Stimulated activated CD4-positive, alpha-beta T cell treated with anti-CD3 and anti-CD28 coated beads, Interleukin-4, amount 100 ng/mL, for 48 hours (primary cell): ENCODE results near the gene CALHM6.
"Not testable (repeated sequence)": the region's sequence is repeated elsewhere in the genome, so short reads cannot be mapped to it uniquely, and the experiment has no call there.

Experiments
- DNase-seq, 2 donors: peaks; one replicate each; pipeline ENCODE4 v3.0.0-alpha.2; 2020; ENCODE audit warnings: low read depth in 2 of 2

CALHM6 gene

DNA sequence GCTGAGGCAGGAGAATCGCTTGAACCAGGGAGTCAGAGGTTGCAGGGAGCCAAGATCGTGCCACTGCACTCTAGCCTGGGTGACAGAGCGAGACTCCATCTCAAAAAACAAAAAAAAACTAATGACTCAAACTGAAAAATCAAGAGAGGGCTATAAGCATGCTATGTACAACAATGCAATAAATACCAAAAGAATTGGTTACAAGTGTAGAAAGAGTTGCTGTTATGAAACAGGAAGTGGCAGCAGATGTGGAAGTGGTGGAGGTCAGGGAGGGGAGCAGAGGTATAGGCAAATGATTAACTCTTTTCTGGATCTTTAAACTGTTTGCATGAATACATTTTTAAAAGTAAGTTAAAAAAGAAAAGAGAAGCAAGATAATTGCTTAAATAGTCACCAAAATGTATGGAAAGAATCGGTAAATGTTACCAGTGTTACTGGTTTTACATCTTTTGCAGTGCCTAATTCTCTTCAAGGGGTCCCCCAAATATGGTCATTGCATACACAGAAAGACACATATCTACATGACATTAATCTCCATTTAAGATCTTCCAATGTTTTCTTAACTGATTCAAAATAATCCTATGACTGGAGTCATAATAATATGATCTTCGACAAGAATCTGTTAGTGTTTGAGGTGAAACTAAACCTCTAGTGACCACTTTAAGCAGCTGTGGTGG is 15.0 kb downstream of the CALHM6 start:
- no peak for DNase-seq

DNA sequence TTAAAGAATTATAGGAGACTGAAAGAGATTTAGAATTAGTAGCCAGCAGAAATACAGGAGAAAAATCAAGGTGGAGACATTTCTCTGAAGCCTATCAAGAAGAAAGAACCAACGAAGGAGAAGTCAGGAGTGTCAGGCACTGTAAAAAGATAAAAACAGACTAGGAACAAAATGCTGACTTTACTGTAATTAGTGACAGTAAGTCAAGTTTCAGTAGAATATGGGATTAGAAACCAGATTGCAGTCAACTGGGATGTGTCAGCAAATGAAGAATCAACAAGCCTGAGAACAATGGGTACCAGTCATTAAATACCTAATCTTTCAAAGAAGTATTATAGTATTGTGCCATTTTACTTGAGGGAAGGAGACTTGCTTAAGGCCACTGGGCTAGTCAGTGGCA is 21.6 kb downstream of the CALHM6 start:
- DNase-seq: no peak

DNA sequence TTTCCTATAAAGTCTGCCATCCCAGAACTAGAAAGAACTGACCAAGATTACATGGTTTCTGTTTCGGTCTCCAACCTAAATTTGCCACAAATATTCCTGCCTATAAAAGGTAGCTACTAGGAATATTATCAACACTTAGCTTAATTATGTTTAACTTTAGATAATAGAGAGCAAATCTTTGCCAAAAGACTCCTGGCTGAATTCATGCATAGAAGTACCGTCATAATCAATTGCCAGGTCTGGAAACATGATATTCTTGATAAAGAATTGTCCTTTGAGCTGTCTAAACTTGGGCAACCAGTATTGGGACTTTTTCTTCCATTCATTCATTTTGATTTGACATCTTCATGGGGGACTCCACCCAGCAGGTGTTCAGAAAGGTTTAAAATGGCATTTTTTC is 22.4 kb downstream of the CALHM6 start:
- no peak for DNase-seq

DNA sequence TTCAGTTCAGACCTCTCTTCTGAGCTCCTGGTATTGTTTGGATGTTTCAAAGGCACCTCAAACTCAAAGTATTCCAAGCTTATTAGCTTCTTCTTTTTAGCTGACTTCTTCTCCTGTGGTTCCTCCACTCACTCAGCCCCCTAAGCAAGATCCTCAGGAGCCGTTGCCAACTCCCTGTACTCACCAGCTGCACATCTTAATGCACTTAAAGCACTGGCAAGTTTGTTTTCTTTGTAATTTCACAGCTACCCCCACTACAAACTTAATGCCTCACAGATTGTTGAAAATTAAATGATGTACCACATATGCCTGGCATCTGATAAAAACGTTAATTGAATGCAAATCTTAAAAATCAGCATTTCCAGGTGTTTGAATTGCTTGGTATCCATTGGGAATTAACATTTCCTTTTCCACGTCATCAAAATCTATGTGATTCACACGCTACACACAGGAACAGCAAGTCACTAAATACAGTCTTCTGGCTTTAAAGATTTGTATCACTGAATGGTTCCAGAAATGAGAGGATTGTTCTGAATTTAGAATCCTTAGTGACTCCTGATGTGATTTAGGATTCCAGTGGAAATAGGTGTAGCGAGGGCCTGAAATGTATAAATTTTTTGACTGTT is 24.5 kb downstream of the CALHM6 start:
- DNase-seq: no peak

DNA sequence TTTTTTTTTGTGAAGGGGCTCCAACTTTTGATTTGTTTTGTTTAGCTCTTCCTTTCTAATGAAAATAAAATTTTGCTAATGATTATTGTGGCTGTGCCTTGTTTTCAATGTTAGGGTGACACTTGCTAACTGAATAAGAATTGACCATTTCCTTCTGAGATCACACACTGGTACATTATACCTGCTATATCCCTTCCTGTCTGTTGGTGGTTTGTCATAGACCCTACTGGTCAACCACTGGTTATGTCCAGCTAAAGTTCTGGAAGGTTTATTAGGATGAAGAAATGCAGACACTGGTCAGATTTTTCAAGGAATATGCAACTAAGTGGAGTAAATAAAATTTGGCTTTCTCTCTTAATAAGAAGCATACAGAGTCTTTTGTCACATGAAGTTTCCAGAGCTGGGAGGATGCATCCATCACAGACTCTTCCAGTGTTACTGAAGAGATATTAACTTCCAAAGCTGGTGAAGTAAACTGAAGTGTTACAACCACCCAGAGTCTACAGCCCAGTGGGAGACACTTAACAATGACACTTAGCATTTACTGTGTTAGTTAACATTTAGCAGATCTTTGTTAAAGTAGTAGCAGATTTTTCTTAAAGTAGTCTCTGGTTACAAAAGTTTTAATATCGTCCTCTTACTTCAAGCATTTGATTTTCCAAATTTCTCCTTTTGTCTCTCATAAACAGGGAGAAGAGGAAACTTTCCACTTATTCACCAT is 30.6 kb downstream of the CALHM6 start:
- DNase-seq: no peak

DNA sequence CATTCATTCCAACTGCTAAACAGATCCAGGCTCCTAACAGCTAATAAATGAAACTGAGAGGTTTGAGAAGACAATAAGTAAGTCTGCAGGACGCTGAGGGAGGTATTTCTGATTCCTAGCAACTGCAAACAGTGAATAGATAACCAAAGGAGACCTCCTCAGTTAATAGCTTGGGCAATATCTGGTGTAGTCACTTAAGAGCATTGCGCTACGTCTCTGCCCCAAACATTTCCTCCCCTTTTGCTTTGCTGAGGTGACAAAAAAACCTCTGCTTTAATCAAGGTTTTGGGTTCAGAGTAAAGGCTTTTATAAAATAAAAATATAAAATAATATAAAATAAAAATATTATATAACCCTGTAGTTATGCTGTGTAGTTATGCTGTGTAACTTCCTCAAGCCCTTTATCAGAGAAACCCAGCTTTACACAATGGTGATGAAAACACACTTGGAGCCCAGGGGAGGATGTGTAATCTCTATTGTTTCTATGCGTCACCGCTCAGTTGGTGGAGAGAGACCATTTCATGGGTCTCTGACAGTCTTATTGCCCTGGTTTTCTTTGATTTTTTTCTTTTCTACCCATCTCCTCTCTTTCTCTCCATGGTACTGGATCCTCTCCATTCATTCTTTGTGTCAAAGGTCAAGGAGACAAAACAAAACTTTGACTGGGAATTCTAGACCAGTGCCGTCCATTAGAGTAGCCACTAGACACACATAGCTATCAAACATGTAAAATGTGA is 31.3 kb downstream of the CALHM6 start:
- DNase-seq: no peak

DNA sequence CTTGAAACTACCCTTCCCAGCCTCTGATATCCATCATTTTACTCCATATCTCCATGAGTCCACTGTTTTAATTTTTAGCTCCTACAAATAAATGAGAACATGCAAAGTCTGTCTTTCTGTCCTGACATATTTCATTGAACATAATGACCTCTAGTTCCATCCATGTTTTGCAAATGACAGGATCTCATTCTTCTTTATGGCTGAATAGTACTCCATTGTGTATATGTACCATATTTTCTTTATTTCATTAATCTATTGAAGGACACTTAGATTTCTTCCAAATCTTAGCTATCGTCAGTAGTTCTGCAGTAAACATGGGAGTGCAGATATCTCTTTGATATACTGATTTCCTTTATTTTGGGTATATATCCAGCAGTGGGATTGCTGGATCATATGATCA is 34.0 kb downstream of the CALHM6 start:
- DNase-seq: not testable (repeated sequence)

DNA sequence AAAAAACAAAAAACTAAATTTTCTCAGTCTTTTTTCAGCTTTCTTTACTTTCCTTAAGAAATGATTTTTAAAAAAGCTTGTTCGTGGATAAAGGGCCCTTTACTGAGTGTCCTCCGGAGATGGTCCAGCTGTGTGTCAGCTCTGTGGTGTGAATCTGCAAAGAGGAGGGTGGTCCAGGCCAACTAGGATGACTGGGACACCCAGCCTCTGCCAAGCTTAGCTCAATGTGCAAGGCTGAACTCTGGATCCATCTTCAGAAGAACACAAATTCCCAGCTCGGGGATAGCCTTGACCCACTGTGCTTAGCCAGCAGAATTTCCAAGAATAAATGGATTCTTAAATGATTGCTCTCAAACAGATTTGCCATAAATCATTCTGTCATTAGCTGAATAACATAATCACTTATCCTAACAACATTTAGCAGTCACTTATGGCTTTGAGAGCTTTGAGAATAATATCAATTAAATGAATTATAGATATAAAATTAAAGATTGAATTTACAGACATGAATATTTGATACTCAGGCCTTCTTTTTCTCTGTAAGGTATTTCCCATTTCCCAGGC is 36.0 kb downstream of the CALHM6 start:
- no peak for DNase-seq

DNA sequence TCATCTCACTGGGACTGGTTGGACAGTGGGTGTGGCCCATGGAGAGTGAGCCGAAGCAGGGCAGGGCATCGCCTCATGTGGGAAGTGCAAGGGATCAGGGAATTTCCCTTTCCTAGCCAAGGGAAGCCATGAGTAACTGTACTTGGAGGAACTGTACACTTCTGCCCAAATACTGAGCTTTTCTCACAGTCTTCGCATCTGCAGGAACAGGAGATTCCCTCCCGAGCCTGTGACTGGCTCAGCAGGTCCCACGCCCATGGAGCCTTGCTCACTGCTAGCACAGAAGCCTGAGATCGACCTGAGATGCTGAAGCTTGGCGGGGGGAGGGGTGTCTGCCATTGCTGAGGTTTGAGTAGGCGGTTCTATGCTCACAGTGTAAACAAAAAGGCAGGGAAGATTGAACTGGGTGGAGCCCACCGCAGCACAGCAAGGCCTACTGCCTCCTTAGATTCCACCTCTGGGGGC is 39.8 kb downstream of the CALHM6 start:
- DNase-seq: no peak

DNA sequence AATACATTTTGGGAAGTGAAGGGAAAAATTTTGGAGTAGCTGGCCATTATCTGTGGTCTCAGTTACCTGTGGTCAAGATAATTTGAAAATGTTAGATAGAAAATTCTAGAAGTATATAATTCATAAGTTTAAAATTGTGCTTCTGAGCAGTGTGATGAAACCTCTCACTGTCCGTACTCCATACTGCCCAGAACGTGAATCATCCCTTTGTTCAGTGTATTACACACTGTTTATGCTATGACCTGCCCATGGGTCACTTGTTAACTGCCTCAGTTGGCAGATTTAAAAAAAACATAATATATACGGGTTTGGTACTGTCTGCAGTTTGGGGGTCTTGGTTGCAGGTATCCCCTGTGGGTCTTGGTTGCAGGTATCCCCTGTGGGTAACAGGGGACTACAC is 46.1 kb downstream of the CALHM6 start:
- DNase-seq: no peak

DNA sequence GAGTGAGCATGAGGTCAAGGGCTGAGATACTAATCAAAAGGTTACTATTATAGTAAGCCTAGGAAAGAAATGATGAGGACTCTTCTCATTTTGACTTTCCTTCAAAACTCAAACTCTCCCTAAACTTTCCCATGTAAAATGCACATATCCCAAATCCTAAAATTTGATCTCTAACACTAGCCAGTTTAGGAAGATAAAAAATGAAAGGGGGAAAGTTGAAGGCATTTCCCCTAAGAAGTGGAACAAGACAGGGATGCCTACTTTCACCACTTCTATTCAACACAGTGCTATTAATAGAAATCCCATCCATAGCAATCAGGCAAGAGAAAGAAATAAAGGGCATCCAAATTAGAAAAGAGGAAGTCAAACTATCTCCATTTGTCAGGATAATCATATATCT is 47.4 kb downstream of the CALHM6 start:
- no peak for DNase-seq

DNA sequence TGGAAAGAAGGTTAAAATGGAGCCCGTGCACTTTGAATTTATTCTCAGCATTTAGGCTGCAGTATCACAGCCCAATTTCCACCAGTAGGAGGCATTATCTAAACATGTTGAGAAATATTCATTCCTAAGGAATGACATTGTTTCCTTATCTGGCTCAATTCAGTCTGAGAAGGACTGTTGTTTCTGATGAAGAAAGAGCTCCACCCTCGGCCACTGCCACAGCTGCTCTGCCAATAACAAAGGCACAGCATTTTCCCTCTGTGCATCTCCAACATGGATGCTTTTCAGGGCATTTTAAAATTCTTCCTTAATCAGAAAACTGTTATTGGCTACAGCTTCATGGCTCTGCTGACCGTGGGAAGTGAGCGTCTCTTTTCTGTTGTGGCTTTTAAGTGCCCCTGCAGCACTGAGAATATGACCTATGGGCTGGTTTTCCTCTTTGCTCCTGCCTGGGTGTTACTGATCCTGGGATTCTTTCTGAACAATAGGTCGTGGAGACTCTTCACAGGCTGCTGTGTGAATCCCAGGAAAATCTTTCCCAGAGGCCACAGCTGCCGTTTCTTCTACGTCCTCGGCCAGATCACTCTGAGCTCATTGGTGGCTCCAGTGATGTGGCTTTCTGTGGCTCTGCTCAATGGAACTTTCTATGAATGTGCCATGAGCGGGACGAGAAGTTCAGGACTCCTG is 50.4 kb downstream of the CALHM6 start, which contains the start of gene CALHM5:
TSS of gene CALHM5 (plus strand) at position 216 of the 687 bp plus-strand sequence. CDS start at position 274, 58 bp downstream.
- DNase-seq: no peak

DNA sequence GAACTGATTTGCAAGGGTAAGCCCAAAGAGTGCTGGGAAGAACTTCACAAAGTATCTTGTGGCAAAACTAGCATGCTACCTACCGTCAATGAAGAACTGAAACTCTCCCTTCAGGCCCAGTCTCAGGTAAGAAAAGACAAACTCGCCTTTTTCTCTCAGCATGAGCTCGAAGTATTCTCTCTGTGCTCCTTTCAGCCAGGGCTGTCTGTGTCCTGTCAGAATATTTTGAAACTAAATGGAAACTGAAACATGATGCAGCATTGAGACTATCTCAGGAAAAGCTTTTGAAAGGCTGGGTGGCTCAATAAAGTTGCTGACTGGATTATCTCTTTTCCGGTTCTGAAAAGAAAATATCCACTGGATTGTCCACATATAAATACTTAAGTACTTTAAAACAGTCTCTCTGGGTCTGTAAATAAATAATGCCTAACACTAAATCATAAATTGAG is 51.0 kb downstream of the CALHM6 start:
- no peak for DNase-seq

DNA sequence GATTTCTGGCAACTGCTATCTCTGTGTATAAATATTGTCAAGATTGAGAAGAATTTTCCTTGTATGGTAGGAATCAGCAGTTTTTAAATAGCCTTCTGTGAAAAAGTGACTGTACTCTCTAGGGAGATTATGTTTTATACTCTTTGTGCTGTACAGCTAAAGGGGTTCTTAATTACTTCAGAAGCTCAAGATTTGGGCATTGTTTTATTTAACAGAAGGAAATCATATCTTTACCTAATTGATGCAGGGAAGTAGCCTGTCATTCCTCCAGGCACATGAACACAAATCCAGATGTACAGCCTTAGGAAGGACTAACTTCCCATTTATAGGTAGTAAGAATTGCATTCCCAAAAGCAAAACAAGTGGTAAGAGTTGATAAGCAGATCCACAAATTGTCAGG is 51.6 kb downstream of the CALHM6 start:
- DNase-seq: no peak
